Upper lobe of left lung (tissue), 4 donors: ENCODE measurements around the gene MTIF3.

Experiments used
- CTCF ChIP-seq, 6 experiments: fragments of 450-650 bp in 4 of 6; fragments of 200-600 bp in 2 of 6; sonication (generic) in 2 of 6; IDR thresholded peaks; one replicate each; pipeline ENCODE4 v1.5.1; 2016 to 2019; ENCODE audit warnings: antibody characterized with exemption in 6 of 6
- EP300 ChIP-seq, 4 donors: sonication (generic); formaldehyde crosslinking; IDR thresholded peaks; one replicate each; pipeline ENCODE4 v1.5.1; 2017; ENCODE audit warnings: antibody characterized with exemption in 4 of 4, control low read depth in 2 of 4
- POLR2A ChIP-seq, 4 donors: fragments of 450-650 bp; IDR thresholded peaks; one replicate each; pipeline ENCODE4 v1.5.1; 2016 to 2017; ENCODE audit warnings: antibody characterized with exemption in 4 of 4, mild to moderate bottlenecking in 2 of 4
- POLR2AphosphoS5 ChIP-seq, 2 donors: sonication (generic); formaldehyde crosslinking; IDR thresholded peaks; one replicate each; pipeline ENCODE4 v1.5.1; 2017; ENCODE audit warnings: antibody characterized with exemption in 2 of 2

DNA sequence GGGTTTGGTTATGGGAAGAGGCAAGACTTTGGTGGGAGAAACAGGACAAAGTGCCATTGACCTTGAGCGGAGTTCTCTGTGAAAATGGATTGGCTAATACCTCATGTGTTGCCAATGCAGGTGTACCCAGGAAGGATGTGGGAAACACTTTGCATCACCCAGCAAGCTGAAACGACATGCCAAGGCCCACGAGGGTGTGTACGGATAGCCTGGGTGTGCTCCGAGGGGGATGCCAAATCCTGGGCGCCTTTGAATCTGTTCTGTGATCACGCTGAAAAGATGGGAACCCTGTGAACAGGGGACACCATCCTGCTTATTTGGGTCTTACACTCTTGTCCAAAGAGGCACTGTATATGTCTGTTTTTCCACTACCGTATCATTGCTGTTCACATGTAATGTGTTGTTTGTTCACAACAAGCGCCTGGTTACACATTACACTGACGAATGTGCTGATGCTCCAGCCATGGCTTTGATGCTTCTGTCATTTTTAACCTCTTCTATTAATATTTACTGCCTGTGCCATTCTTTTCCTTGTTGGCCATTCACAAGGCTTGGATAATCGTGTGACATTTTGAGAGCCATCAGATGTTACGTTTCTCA is 17.7 kb downstream of the MTIF3 start:
- no peak for TF ChIP-seq CTCF (IDR thresholded peaks at IDR 0.05)
- TF ChIP-seq POLR2A (IDR thresholded peaks at IDR 0.05) = no peak
- TF ChIP-seq EP300 (IDR thresholded peaks at IDR 0.05) = no peak
- TF ChIP-seq POLR2AphosphoS5 (IDR thresholded peaks at IDR 0.05) = no peak
